Bronchial epithelial cell (primary cell): Measurements from ENCODE around the gene KDM4D. TPM values are rescaled to one million over a fixed set of nuclear protein-coding genes. Genes with fewer than 3 reads are reported as not detected.
"Not testable (repeated sequence)": the region's sequence is repeated elsewhere in the genome, so short reads cannot be mapped to it uniquely, and the experiment has no call there.

Experiments
- DNase-seq: peaks from one replicate; pipeline ENCODE4 v3.0.0-alpha.2; 2010; ENCODE audit warnings: low read depth
- FAIRE-seq: peaks from 2 replicates; lab custom pipeline; 2011; peaks lifted over from hg19 to GRCh38; lab: Jason Lieb, UNC
- H3K27me3 ChIP-seq: 2 replicates; pipeline ENCODE4 v1.5.1; 2011; ENCODE audit warnings: low read length; ENCODE audit not compliant: control insufficient read depth, insufficient read depth
- H3K36me3 ChIP-seq: 2 replicates; pipeline ENCODE4 v1.5.1; 2011; ENCODE audit warnings: low read length; ENCODE audit not compliant: control insufficient read depth, insufficient read depth
- H3K4me3 ChIP-seq: 2 replicates; pipeline ENCODE4 v1.5.1; 2011; ENCODE audit warnings: mild to moderate bottlenecking, low read depth, low read length, control low read depth
- total RNA-seq: library from RNA; depleted of rRNA; stranded (reverse); fragments of >200 nt; gene quantifications from 2 replicates; pipeline ENCODE4 v1.2.1, GENCODE V29; 2014
- TF ChIP-seq, protein P1 (sequence below): IDR thresholded peaks from 2 replicates; pipeline ENCODE4 v1.5.1; 2011; ENCODE audit warnings: mild to moderate bottlenecking, moderate library complexity, low read length, control low read depth, inconsistent platforms; ENCODE audit not compliant: insufficient read depth, severe bottlenecking

The KDM4D gene
- total RNA-seq, 1 donor from 2014 or later, result 0.53 TPM

- no peak overlapping the region for H3K4me3 ChIP-seq
- DNase-seq (no peak), FAIRE-seq (no peak)
- no peaks in the 10 kb centered on the region for H3K36me3 ChIP-seq
- no peaks in the 10 kb centered on the region for H3K27me3 ChIP-seq
- TF ChIP-seq, protein P1, sequence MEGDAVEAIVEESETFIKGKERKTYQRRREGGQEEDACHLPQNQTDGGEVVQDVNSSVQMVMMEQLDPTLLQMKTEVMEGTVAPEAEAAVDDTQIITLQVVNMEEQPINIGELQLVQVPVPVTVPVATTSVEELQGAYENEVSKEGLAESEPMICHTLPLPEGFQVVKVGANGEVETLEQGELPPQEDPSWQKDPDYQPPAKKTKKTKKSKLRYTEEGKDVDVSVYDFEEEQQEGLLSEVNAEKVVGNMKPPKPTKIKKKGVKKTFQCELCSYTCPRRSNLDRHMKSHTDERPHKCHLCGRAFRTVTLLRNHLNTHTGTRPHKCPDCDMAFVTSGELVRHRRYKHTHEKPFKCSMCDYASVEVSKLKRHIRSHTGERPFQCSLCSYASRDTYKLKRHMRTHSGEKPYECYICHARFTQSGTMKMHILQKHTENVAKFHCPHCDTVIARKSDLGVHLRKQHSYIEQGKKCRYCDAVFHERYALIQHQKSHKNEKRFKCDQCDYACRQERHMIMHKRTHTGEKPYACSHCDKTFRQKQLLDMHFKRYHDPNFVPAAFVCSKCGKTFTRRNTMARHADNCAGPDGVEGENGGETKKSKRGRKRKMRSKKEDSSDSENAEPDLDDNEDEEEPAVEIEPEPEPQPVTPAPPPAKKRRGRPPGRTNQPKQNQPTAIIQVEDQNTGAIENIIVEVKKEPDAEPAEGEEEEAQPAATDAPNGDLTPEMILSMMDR, result no peak
Measured at GRCh38 chr11:95005642-95006041, 32.1 kb downstream of the KDM4D start.

DNA sequence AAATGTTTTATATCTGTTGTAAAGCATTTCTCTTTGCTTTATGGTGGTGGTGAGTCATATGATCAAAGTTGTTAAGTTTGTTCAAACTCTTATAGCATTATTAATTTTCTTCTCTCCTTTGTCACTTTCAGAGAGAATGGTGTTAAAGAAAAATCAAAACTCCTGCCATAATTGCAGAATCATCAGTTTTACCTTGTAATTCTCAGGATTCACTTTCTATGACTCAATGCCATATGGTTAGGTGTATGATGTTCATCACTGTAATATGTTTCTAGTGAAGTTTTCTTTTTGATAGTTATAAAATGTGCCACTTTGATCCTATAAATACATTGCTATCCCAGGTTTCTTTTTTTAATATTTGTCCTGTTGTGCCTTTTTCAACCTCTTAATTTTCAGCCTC lies 37.9 kb downstream of the KDM4D start:
- TF ChIP-seq, protein P1, result no peak
- no peaks in the 10 kb centered on the region for H3K27me3 ChIP-seq
- FAIRE-seq (no peak), DNase-seq (peak; percentile 22)
- H3K36me3 ChIP-seq, result no peaks in the 10 kb centered on the region
- H3K4me3 ChIP-seq, result no peak overlapping the region

DNA sequence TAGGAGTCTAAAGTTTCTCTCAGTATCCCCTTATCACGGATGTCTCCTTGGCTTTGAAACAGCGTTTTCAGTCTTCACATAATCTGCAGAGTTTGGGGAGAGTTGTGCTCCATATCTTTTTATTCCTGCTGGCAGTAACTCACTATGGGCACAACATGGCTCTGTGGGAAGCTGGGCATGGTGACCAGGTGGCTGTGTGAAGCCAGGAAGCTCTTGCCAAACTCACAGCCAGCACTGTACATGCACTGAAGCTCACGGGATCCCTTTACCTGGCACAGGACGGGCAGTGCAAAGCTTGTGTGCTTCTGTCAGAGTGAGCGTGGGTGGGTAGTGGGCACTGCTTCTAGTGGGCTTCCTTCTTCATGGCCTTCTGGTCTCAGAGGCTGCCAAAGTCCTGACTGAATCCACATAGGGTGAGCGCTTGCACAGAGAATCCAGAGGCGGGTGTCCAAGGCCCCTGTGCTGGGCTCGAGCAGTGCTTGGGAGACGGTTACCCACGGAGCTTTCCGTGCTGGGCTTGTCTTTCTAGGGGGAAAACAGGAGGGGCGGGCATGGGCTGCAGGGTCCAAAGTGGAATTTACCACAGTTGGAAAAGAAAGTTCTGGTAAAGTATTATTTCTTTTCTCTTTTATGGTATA lies 40.8 kb downstream of the KDM4D start:
- FAIRE-seq (no peak), DNase-seq (no peak)
- H3K27me3 ChIP-seq, result no peaks in the 10 kb centered on the region
- TF ChIP-seq, protein P1, result no peak
- H3K4me3 ChIP-seq, result no peak overlapping the region
- no peaks in the 10 kb centered on the region for H3K36me3 ChIP-seq

- TF ChIP-seq, protein P1, result no peak
- no peak for DNase-seq
- no peak for FAIRE-seq
- Histone ChIP-seq H3K27me3 (no peaks in the 10 kb centered on the region), H3K36me3 (no peaks in the 10 kb centered on the region), H3K4me3 (no peak overlapping the region)
Measured at GRCh38 chr11:95016139-95016538, 42.6 kb downstream of the KDM4D start.

- not testable (repeated sequence) for H3K36me3 ChIP-seq, DNase-seq, FAIRE-seq, H3K27me3 ChIP-seq, H3K4me3 ChIP-seq
Measured at GRCh38 chr11:95021468-95021867, 48.0 kb downstream of the KDM4D start.

DNA sequence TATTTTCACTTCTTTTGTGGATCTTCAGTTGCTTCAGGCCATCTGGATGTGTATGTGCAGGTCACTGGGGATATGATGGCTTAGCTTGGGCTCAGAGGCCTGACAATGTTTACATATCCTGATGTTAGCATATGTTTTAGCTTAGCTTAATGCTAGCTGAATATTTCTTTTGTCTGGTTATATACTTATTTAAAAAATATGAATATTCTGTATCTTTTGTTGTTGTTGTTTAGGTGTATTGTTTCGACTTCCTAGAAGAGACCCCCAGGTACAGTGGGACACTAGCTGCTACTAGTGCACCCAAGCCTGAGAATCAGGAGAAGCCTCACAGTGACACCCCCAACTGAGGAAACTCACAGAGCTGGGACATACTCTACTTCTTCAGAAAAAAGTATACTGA lies 51.4 kb downstream of the KDM4D start, which contains the start of gene KDM4E:
KDM4E (plus strand) TSS at position 301 of the 400 bp plus-strand sequence. CDS start 300 bp downstream, outside the sequence.
- Histone ChIP-seq H3K36me3 (no peaks in the 10 kb centered on the region), H3K4me3 (no peak within 1 kb of the TSS), H3K27me3 (no peaks in the 10 kb centered on the region)
- FAIRE-seq (no peak), DNase-seq (no peak)
- TF ChIP-seq, protein P1, result no peak

GRCh38 chr11:95025594-95025993 lies 52.1 kb downstream of the KDM4D start:
- FAIRE-seq, result peak; percentile 47

More at GRCh38 chr11:95025594-95025993, 52.1 kb downstream of the KDM4D start:
- not testable (repeated sequence) for DNase-seq, H3K36me3 ChIP-seq, H3K27me3 ChIP-seq, H3K4me3 ChIP-seq
